Ovary (tissue), 9 donors: Measurements from ENCODE around the gene PANK2. TPM values are rescaled to one million over a fixed set of nuclear protein-coding genes. Genes with fewer than 3 reads are reported as not detected.
A peak's percentile ranks its signal among the peaks of the same experiment; 100 is the strongest.

Experiments used
- DNase-seq, 5 donors: peaks; one replicate each; pipeline ENCODE4 v3.0.0-alpha.2; 2019 to 2020
- H3K27ac ChIP-seq, 2 donors: fragments of 200-600 bp; one replicate each; pipeline versions ENCODE4 v1.5.1 to v1.8.0; 2019 to 2022
- H3K27me3 ChIP-seq: fragments of 200-600 bp; one replicate; pipeline ENCODE4 v1.8.0; 2022
- H3K36me3 ChIP-seq: fragments of 200-600 bp; sonication (generic); one replicate; pipeline ENCODE4 v1.5.1; 2019
- H3K4me1 ChIP-seq: one replicate; pipeline ENCODE4 v1.8.1; 2013; ENCODE audit warnings: mild to moderate bottlenecking, moderate library complexity; ENCODE audit not compliant: insufficient read depth
- H3K4me3 ChIP-seq: fragments of 200-600 bp; sonication (generic); one replicate; pipeline ENCODE4 v1.5.1; 2017
- H3K9me3 ChIP-seq, 2 donors: fragments of 200-600 bp in 1 of 2; sonication (generic) in 1 of 2; one replicate each; pipeline versions ENCODE4 v1.5.1 to v1.8.1; 2013 to 2019; ENCODE audit warnings: mild to moderate bottlenecking in 1 of 2, moderate library complexity in 1 of 2
- EP300 ChIP-seq: sonication (generic); formaldehyde crosslinking; IDR thresholded peaks from one replicate; pipeline ENCODE4 v1.6.1; 2017; ENCODE audit warnings: antibody characterized with exemption
- POLR2A ChIP-seq: fragments of 450-650 bp; IDR thresholded peaks from one replicate; pipeline ENCODE4 v1.6.1; 2017; ENCODE audit warnings: antibody characterized with exemption, mild to moderate bottlenecking, moderate library complexity
- WGBS, 3 donors: extraction: QIAGEN DNeasy Blood & Tissue Kit in 1 of 3; methylation state at CpG; one replicate each; pipeline versions ENCODE4 v1.1.5 to v1.1.7; 2013 to 2017; 5-methylcytosine and 5-hydroxymethylcytosine counted together
- intact Hi-C, 4 donors: fragments of 100-400 bp; cut with DNase I; formaldehyde crosslinking; loops; one replicate each; pipeline versions ENCODE4 v1.11.0 to v1.15.1; 2022 to 2023
- polyA plus RNA-seq, 2 donors: library from polyadenylated mRNA; stranded (reverse); fragments of 200-250 nt in 1 of 2; fragments of 350-450 nt in 1 of 2; fragmentation: Illumina TruSeq in 1 of 2; extraction: RNeasy Lipid Tissue Mini Kit (QIAGEN cat#74804) in 1 of 2; gene quantifications; one replicate each; pipeline ENCODE4 v1.2.3, GENCODE V29; 2013 to 2014
- total RNA-seq, 7 donors: library from RNA; depleted of rRNA in 2 of 7; stranded (reverse); fragments of >200 nt in 2 of 7; fragmentation: NEBNext Ultra II Directional in 3 of 7; extraction: Animal tissue kit (Norgen Biotek cat#: 25700) in 3 of 7; gene quantifications; one replicate each; pipeline versions ENCODE4 v1.1.0 to v1.2.4, GENCODE V29; 2016 to 2023
- TF ChIP-seq, protein P1 (sequence below), 3 donors: fragments of 450-650 bp in 2 of 3; fragments of 200-600 bp in 1 of 3; IDR thresholded peaks; one replicate each; pipeline versions ENCODE4 v1.5.1 to v1.8.0; 2016 to 2022; ENCODE audit warnings: antibody characterized with exemption in 3 of 3, mild to moderate bottlenecking in 1 of 3
- donor health status: DM: no; HTN: no; CAD: no; lungs with moderate emphysema.
- donor health status: DM: no; HTN: no; CAD: no.
- donor health status: Bipolar disorder and iron deficiency.
- donor health status: DM: yes; HTN: yes; CAD: no.
- donor health status: DM: no; HTN: no; CAD: no.
- donor health status: DM: yes; HTN: yes; CAD: no.

Gene PANK2
- total and polyA plus RNA-seq, 9 donors, result 20.0 to 39.5 (median 33.9) TPM

GRCh38 chr20:3846378-3846739 lies 42.8 kb upstream of the PANK2 start:
- peak overlapping the region; percentile 77 to 95 for H3K27ac ChIP-seq
- WGBS, 3 donors, result 0% methylated on average over 21 to 22 of the region's 22 CpGs
- H3K9me3 ChIP-seq, result no peaks in the 10 kb centered on the region
- peak overlapping the region; percentile 98 for H3K4me3 ChIP-seq
- peaks cover 2% of the 10 kb centered on the region for H3K4me1 ChIP-seq
- TF ChIP-seq, protein P1, sequence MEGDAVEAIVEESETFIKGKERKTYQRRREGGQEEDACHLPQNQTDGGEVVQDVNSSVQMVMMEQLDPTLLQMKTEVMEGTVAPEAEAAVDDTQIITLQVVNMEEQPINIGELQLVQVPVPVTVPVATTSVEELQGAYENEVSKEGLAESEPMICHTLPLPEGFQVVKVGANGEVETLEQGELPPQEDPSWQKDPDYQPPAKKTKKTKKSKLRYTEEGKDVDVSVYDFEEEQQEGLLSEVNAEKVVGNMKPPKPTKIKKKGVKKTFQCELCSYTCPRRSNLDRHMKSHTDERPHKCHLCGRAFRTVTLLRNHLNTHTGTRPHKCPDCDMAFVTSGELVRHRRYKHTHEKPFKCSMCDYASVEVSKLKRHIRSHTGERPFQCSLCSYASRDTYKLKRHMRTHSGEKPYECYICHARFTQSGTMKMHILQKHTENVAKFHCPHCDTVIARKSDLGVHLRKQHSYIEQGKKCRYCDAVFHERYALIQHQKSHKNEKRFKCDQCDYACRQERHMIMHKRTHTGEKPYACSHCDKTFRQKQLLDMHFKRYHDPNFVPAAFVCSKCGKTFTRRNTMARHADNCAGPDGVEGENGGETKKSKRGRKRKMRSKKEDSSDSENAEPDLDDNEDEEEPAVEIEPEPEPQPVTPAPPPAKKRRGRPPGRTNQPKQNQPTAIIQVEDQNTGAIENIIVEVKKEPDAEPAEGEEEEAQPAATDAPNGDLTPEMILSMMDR (IDR thresholded peaks at IDR 0.05), result no peak
- no peak for TF ChIP-seq EP300
- no peak for TF ChIP-seq POLR2A
- intact Hi-C loops, result no loop called here
- DNase-seq, result peak in 2 of 5 donors; percentile 62 to 71
- no peaks in the 10 kb centered on the region for H3K27me3 ChIP-seq
- H3K36me3 ChIP-seq, result no peaks in the 10 kb centered on the region

DNA sequence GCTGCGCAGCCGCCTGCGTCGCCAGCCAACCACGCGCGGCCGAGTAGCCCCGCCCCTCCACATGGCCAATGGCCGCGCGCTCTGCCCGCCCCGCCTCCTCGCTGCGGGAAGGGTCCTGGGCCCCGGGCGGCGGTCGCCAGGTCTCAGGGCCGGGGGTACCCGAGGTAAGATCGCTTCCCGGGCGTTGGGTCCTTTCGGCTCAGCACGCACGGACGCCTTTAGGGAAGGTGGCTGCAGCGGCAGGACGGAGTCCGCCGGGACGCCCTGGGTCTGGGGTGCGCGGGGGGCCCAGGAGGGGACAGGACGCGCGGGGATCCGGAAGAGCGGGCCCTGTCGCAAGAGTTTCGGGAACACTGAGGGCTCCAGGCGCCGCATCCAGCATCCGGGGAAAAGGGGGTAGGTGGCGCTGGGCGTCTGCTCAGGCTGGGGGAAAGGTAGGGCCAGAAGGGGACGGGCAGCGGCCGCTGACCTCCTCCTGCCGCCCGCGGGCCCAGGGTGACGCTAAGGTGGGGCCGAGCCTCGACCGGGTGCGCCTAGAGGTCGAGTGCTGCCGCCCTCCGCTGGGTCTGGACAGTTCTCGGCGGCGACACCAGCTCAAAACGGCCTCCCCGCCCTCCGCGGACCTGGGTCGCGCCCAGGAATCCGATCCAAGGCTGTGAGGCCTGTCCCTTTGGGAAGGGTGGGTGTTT lies 42.3 kb upstream of the PANK2 start, which contains the start of gene MAVS:
MAVS (plus strand) TSS at position 95 of the 689 bp plus-strand sequence. CDS start 7,791 bp downstream, outside the sequence.
- no peak for TF ChIP-seq EP300
- TF ChIP-seq, protein P1 (IDR thresholded peaks at IDR 0.05), result no peak
- TF ChIP-seq POLR2A, result peak; percentile 73
- Histone ChIP-seq H3K27ac (peak within 1 kb of the TSS; percentile 77 to 95), H3K36me3 (no peaks in the 10 kb centered on the region), H3K4me1 (peaks cover 2% of the 10 kb centered on the region), H3K4me3 (peak within 1 kb of the TSS; percentile 98), H3K9me3 (no peaks in the 10 kb centered on the region), H3K27me3 (no peaks in the 10 kb centered on the region)
- WGBS, 3 donors, result 0 to 1% (median 1%) methylated on average over 36 to 72 of the region's 72 CpGs
- DNase-seq, result peak; percentile 89 to 93 (median 90)
- intact Hi-C loops, result no loop called here

DNA sequence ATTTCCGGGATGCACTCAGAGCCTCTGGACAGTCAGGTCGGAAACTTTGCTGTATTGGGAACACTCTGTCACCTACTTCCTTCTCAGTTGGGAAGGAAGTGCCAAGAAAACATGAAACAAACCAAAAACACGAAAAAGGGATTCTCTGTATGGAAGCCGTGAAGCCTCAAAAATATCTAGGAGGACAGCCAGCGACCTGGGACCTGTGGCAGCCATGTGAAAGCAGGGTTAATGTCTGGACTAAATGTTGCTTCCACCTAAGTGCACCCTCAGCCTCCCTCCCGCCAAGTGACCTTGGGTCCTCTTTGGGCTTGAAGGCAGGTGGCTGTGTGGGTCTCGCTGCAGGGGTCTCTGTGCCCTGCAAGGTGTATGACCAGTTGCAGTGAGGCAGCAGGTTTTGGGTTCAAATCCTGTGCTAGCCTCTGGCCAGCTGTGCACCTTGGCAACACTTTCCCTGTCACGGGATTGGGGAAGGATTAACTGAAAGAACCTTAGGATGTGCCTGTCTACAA lies 41.7 kb upstream of the PANK2 start:
- Histone ChIP-seq H3K36me3 (no peaks in the 10 kb centered on the region), H3K27ac (peak overlapping the region; percentile 77 to 95), H3K4me3 (peak overlapping the region; percentile 98), H3K4me1 (peaks cover 2% of the 10 kb centered on the region), H3K27me3 (no peaks in the 10 kb centered on the region), H3K9me3 (no peaks in the 10 kb centered on the region)
- no peak for DNase-seq
- intact Hi-C loops, result no loop called here
- TF ChIP-seq, protein P1 (IDR thresholded peaks at IDR 0.05), result no peak
- no peak for TF ChIP-seq EP300
- TF ChIP-seq POLR2A, result no peak
- WGBS, 3 donors, result 10 to 13% (median 12%) methylated on average over 8 of the region's 8 CpGs

GRCh38 chr20:3848565-3848964 lies 40.6 kb upstream of the PANK2 start:
- no peaks in the 10 kb centered on the region for H3K27me3 ChIP-seq
- no peak overlapping the region for H3K4me3 ChIP-seq
- no peak for DNase-seq
- no peaks in the 10 kb centered on the region for H3K9me3 ChIP-seq
- intact Hi-C loops, result no loop called here
- H3K36me3 ChIP-seq, result no peaks in the 10 kb centered on the region
- peak overlapping the region in 1 of 2 donors; percentile 12 for H3K27ac ChIP-seq
- 76 to 90% (median 76%) methylated on average over 1 of the region's 1 CpG for WGBS, 3 donors
- peaks cover 2% of the 10 kb centered on the region for H3K4me1 ChIP-seq
- TF ChIP-seq, protein P1 (IDR thresholded peaks at IDR 0.05), result no peak
- TF ChIP-seq POLR2A, result no peak
- TF ChIP-seq EP300, result no peak
